Uterus (tissue), 2 donors: ENCODE data around the gene ADAM23.

ENCODE experiments used
- CTCF ChIP-seq, 4 experiments: fragments of 200-600 bp in 2 of 4; fragments of 450-650 bp in 2 of 4; sonication (generic) in 2 of 4; IDR thresholded peaks; one replicate each; pipeline ENCODE4 v1.5.1; 2016 to 2019; ENCODE audit warnings: antibody characterized with exemption in 4 of 4, mild to moderate bottlenecking in 2 of 4, moderate library complexity in 1 of 4
- POLR2A ChIP-seq, 2 donors: fragments of 450-650 bp; IDR thresholded peaks; one replicate each; pipeline ENCODE4 v1.6.1; 2016; ENCODE audit warnings: antibody characterized with exemption in 2 of 2, mild to moderate bottlenecking in 1 of 2, moderate library complexity in 1 of 2

- no peak for TF ChIP-seq CTCF (IDR thresholded peaks at IDR 0.05)
- TF ChIP-seq POLR2A (IDR thresholded peaks at IDR 0.05) = no peak
These were observed 172.8 kb downstream of the ADAM23 start for GRCh38 chr2:206616151-206616550.
